ENCODE results near the gene ABCE1.

DNA sequence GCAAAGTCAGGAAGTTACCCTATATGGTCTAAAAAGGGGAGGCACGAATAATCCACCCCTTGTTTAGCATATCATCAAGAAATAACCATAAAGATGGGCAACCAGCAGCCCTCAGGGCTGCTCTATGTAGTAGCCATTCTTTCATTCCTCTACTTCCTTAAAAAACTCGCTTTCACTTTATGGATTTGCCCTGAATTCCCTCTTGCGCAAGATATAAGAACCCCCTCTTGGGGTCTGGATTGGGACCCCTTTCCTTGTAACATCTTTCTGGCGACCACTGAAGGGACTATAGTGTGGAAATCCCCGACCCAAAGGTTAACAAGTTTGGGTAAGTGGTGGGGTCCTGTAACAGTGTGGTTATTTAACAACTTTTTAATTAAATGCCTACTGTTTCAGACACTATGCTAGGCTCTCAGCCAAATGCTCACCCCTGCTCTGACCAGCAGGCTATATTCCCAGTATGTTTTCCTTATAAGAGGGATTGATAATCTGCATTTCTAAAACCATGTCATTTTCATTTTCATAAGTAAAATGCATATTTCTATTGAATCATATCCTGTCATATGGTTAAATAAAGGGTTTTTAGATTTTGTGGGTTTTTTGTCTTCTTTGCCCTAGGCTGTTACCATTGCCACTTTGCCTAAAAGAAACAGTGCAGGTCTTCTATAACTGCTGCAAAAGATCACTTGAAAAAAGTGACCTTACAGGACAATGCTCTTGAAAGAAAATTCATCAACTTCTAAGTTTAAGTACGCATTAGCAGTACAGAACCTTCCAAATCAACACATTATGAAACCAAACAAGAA lies 41.6 kb upstream of the ABCE1 start:
- TF ChIP-seq POLR2A (IDR thresholded peaks at IDR 0.05; ENCODE audit: low read depth, low read length), result no peak
- no peak for TF ChIP-seq EZH2 (IDR thresholded peaks at IDR 0.05; ENCODE audit: borderline replicate concordance, low read depth, low read length, severe bottlenecking)
- TF ChIP-seq, protein P1, sequence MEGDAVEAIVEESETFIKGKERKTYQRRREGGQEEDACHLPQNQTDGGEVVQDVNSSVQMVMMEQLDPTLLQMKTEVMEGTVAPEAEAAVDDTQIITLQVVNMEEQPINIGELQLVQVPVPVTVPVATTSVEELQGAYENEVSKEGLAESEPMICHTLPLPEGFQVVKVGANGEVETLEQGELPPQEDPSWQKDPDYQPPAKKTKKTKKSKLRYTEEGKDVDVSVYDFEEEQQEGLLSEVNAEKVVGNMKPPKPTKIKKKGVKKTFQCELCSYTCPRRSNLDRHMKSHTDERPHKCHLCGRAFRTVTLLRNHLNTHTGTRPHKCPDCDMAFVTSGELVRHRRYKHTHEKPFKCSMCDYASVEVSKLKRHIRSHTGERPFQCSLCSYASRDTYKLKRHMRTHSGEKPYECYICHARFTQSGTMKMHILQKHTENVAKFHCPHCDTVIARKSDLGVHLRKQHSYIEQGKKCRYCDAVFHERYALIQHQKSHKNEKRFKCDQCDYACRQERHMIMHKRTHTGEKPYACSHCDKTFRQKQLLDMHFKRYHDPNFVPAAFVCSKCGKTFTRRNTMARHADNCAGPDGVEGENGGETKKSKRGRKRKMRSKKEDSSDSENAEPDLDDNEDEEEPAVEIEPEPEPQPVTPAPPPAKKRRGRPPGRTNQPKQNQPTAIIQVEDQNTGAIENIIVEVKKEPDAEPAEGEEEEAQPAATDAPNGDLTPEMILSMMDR (IDR thresholded peaks at IDR 0.05; ENCODE audit: extremely low read depth in 1 of 2, insufficient read depth in 1 of 2, low read depth in 1 of 2, low read length in 2 of 2), result no peak
- TF ChIP-seq, protein P2, sequence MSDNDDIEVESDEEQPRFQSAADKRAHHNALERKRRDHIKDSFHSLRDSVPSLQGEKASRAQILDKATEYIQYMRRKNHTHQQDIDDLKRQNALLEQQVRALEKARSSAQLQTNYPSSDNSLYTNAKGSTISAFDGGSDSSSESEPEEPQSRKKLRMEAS (IDR thresholded peaks at IDR 0.05; ENCODE audit: insufficient read depth, insufficient read length), result no peak
- TF ChIP-seq POLR2AphosphoS5 (IDR thresholded peaks at IDR 0.05; ENCODE audit: insufficient read depth, low read depth, low read length), result no peak
- TF ChIP-seq MYC (IDR thresholded peaks at IDR 0.05; ENCODE audit: low read depth, low read length), result no peak
- TF ChIP-seq JUN (IDR thresholded peaks at IDR 0.05; ENCODE audit: borderline replicate concordance, insufficient read depth, insufficient read length, low read depth), result no peak
- TF ChIP-seq GATA2 (IDR thresholded peaks at IDR 0.05; ENCODE audit: insufficient read depth, insufficient read length, low read depth, low read length), result no peak
